ENCODE results near the gene AXL.
"Not testable (repeated sequence)": the region's sequence is repeated elsewhere in the genome, so short reads cannot be mapped to it uniquely, and the experiment has no call there.

Gene AXL

DNA sequence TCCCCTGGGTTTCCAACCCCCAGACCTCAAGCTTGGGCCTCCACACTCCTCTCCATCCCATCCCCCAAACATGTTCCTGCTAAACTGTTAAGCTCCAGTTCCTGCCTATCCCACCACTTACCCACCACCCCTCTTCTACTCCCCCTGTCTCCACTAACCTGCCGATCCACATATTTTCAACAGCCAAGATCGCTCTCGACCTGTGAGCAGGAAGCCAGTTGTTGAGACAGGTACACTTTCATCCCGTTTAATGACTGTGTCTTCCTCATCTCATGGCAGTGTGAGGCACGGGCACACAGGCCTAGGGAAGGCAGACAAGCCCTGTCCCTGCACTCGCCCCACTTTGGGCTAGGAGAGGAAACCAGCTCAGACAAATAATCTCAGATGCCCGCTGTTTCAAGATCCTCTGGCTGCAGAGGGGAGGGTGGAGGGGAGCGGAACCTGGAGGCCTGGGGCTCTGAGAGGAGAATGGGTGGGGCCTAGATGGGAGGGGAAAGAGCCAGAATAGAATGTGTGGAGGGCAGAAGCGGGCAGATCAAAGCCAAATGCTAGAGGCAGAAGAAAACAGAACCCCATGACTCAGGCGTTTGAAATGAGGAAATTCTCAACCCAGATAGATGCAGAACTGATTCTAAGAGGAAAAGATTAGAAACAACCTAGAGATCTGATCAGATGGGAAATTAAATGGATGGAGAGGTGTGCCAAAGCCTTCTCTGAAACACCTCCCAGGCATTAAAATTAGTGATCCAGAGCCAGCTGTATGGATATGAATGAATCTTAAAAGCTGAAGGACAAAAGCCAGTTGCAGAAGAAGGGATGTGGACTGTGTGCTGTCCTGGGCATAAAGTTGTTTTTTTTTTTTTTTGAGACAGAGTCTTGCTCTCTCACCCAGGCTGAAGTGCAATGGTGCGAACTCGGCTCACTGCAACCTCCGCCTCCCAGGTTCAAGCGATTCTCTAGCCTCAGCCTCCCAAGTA is 42.9 kb upstream of the AXL start:
- Histone ChIP-seq H3K9ac (ENCODE audit: low read depth, low read length, poor library complexity, severe bottlenecking) (no peak overlapping the region), H3K79me2 (ENCODE audit: insufficient read depth, low read length) (no peaks in the 10 kb centered on the region), H3K36me3 (ENCODE audit: insufficient read depth, low read length) (no peaks in the 10 kb centered on the region), H3K9me2 (replicated peaks; ENCODE audit: low read depth, low read length) (no peaks in the 10 kb centered on the region), H2AFZ (ENCODE audit: low read length) (no peak overlapping the region; the same call in 1 of the 2 replicates), H3K4me3 (ENCODE audit: low read length, poor library complexity, severe bottlenecking) (no peak overlapping the region), H3K4me1 (ENCODE audit: insufficient read depth, low read length, poor library complexity, severe bottlenecking) (no peaks in the 10 kb centered on the region), H3F3A (ENCODE audit: low read depth) (no peaks in the 10 kb centered on the region), H3K27me3 (ENCODE audit: insufficient read depth, low read length, poor library complexity, severe bottlenecking) (no peaks in the 10 kb centered on the region), H3K9me3 (ENCODE audit: insufficient read depth, low read depth, low read length) (no peaks in the 10 kb centered on the region), H3K4me2 (ENCODE audit: low read depth, low read length, poor library complexity, severe bottlenecking) (no peak overlapping the region), H4K20me1 (ENCODE audit: insufficient read depth, low read length, poor library complexity, severe bottlenecking) (no peaks in the 10 kb centered on the region)
- TF ChIP-seq, protein P1, sequence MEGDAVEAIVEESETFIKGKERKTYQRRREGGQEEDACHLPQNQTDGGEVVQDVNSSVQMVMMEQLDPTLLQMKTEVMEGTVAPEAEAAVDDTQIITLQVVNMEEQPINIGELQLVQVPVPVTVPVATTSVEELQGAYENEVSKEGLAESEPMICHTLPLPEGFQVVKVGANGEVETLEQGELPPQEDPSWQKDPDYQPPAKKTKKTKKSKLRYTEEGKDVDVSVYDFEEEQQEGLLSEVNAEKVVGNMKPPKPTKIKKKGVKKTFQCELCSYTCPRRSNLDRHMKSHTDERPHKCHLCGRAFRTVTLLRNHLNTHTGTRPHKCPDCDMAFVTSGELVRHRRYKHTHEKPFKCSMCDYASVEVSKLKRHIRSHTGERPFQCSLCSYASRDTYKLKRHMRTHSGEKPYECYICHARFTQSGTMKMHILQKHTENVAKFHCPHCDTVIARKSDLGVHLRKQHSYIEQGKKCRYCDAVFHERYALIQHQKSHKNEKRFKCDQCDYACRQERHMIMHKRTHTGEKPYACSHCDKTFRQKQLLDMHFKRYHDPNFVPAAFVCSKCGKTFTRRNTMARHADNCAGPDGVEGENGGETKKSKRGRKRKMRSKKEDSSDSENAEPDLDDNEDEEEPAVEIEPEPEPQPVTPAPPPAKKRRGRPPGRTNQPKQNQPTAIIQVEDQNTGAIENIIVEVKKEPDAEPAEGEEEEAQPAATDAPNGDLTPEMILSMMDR (conservative IDR thresholded peaks at IDR 0.05; ENCODE audit: low read length) = no peak
- TF ChIP-seq EZH2phosphoT487 (IDR thresholded peaks at IDR 0.05; ENCODE audit: borderline replicate concordance) = no peak

DNA sequence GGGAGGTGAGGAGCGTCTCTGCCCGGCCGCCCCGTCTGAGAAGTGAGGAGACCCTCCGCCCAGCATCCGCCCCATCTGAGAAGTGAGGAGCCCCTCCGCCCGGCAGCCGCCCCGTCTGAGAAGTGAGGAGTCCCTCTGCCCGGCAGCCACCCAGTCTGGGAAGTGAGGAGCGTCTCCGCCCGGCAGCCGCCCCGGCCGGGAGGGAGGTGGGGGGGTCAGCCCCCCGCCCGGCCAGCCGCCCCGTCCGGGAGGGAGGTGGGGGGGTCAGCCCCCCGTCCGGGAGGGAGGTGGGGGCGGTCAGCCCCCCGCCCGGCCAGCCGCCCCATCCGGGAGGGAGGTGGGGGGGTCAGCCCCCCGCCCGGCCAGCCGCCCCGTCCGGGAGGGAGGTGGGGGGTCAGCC is 38.9 kb upstream of the AXL start:
- H3K79me2 ChIP-seq (ENCODE audit: insufficient read depth, low read length); H3K4me2 ChIP-seq (ENCODE audit: low read depth, low read length, poor library complexity, severe bottlenecking); H3K4me3 ChIP-seq (ENCODE audit: low read length, poor library complexity, severe bottlenecking); H3K4me1 ChIP-seq (ENCODE audit: insufficient read depth, low read length, poor library complexity, severe bottlenecking); H3F3A ChIP-seq (ENCODE audit: low read depth); H3K27me3 ChIP-seq (ENCODE audit: insufficient read depth, low read length, poor library complexity, severe bottlenecking); H3K36me3 ChIP-seq (ENCODE audit: insufficient read depth, low read length); H3K9me3 ChIP-seq (ENCODE audit: insufficient read depth, low read depth, low read length); H3K9ac ChIP-seq (ENCODE audit: low read depth, low read length, poor library complexity, severe bottlenecking); H3K9me2 ChIP-seq (replicated peaks; ENCODE audit: low read depth, low read length); H4K20me1 ChIP-seq (ENCODE audit: insufficient read depth, low read length, poor library complexity, severe bottlenecking); H2AFZ ChIP-seq (ENCODE audit: low read length): not testable (repeated sequence)

DNA sequence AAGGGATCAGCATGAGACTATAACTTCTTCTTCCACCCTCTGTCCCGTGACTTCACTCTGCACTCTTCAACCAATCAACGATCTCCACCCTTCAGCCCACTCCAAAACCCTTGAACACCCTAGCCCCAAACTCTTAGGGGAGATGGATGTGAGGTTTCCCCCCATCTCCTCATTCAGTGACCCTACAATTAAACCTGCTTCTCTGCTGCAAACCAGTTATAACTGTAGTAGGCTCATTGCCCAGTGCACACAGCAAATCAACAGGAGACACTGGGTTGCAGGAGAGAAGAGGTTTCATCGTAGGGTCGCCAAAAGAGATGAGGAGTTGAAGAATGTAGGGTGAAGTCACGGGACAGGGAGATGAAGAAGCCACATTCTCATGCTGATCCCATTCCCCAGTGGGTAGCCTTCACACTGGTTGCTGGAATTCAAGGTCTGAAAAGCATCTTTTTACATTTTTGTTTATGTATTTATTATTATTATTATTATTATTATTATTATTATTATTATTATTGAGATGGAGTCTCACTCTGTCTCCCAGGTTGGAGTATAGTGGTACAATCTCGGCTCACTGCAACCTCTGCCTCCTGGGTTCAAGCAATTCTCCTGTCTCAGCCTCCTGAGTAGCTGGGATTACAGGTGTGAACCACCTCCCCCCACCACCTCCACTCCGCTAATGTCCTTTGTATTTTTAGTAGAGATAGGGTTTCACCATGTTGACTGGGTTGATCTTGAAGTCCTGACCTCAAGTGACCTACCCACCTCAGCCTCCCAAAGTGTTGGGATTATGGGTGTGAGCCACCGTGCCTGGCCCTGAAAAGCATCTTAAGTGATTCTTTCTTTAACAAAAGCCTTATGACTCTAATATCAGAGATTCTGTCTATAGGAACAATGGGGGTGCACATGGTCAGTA is 31.8 kb upstream of the AXL start:
- H3K27me3 ChIP-seq (ENCODE audit: insufficient read depth, low read length, poor library complexity, severe bottlenecking) = peaks cover 4% of the 10 kb centered on the region
- no peak overlapping the region for H2AFZ ChIP-seq (ENCODE audit: low read length)
- no peaks in the 10 kb centered on the region for H4K20me1 ChIP-seq (ENCODE audit: insufficient read depth, low read length, poor library complexity, severe bottlenecking)
- no peaks in the 10 kb centered on the region for H3K4me1 ChIP-seq (ENCODE audit: insufficient read depth, low read length, poor library complexity, severe bottlenecking)
- no peaks in the 10 kb centered on the region for H3K9me3 ChIP-seq (ENCODE audit: insufficient read depth, low read depth, low read length)
- H3K79me2 ChIP-seq (ENCODE audit: insufficient read depth, low read length) = no peaks in the 10 kb centered on the region
- no peak for TF ChIP-seq EZH2phosphoT487 (IDR thresholded peaks at IDR 0.05; ENCODE audit: borderline replicate concordance)
- TF ChIP-seq, protein P1 (conservative IDR thresholded peaks at IDR 0.05; ENCODE audit: low read length) = no peak
- H3F3A ChIP-seq (ENCODE audit: low read depth) = no peaks in the 10 kb centered on the region
- no peak overlapping the region for H3K9ac ChIP-seq (ENCODE audit: low read depth, low read length, poor library complexity, severe bottlenecking)
- H3K9me2 ChIP-seq (replicated peaks; ENCODE audit: low read depth, low read length) = no peaks in the 10 kb centered on the region
- no peaks in the 10 kb centered on the region for H3K36me3 ChIP-seq (ENCODE audit: insufficient read depth, low read length)
- no peak overlapping the region for H3K4me2 ChIP-seq (ENCODE audit: low read depth, low read length, poor library complexity, severe bottlenecking)
- no peak overlapping the region for H3K4me3 ChIP-seq (ENCODE audit: low read length, poor library complexity, severe bottlenecking)

Data from Loucy (cell line).